ENCODE measurements around the gene C22orf15. TPM values are rescaled to one million over a fixed set of nuclear protein-coding genes. Genes with fewer than 3 reads are reported as not detected.

Gene C22orf15
- polyA plus RNA-seq, 1 experiment, result 4.0 TPM

GRCh38 chr22:23791738-23792645 lies 29.2 kb downstream of the C22orf15 start:
- POLR2A ChIA-PET, result no interaction called here
- TF ChIP-seq, protein P1, sequence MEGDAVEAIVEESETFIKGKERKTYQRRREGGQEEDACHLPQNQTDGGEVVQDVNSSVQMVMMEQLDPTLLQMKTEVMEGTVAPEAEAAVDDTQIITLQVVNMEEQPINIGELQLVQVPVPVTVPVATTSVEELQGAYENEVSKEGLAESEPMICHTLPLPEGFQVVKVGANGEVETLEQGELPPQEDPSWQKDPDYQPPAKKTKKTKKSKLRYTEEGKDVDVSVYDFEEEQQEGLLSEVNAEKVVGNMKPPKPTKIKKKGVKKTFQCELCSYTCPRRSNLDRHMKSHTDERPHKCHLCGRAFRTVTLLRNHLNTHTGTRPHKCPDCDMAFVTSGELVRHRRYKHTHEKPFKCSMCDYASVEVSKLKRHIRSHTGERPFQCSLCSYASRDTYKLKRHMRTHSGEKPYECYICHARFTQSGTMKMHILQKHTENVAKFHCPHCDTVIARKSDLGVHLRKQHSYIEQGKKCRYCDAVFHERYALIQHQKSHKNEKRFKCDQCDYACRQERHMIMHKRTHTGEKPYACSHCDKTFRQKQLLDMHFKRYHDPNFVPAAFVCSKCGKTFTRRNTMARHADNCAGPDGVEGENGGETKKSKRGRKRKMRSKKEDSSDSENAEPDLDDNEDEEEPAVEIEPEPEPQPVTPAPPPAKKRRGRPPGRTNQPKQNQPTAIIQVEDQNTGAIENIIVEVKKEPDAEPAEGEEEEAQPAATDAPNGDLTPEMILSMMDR (IDR thresholded peaks at IDR 0.05; ENCODE audit: insufficient read depth, low read depth, low read length), result no peak
- Histone ChIP-seq H3K4me3 (ENCODE audit: low read depth, low read length) (no peak overlapping the region), H3K36me3 (ENCODE audit: control insufficient read depth, insufficient read depth, low read length) (peaks cover 6% of the 10 kb centered on the region), H3K27me3 (ENCODE audit: control insufficient read depth, insufficient read depth, low read length) (no peaks in the 10 kb centered on the region)
- CTCF ChIA-PET, result interaction anchor here (0.8 to 1.4 kb wide), 2 partner anchors 21 to 24 kb away, joined by 3 to 4 read pairs; partner anchors contain the start of gene CHCHD10
- no peak for DNase-seq (ENCODE audit: low read depth)

DNA sequence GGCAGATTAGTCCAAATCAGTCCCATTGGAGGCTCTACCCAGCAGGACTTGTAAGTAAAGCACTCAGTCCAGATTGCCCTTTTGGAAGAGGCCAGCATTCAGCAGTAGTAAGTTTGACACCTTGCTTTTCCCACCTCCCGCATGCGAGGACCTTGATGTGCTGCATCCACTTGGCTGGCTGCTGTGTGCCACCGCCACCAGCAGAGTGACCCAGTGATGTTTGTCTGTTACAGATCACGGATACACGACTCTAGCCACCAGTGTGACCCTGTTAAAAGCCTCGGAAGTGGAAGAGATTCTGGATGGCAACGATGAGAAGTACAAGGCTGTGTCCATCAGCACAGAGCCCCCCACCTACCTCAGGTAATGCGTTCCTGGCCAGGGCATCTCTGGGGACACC lies 30.5 kb downstream of the C22orf15 start:
- Histone ChIP-seq H3K36me3 (ENCODE audit: control insufficient read depth, insufficient read depth, low read length) (peaks cover 10% of the 10 kb centered on the region), H3K27me3 (ENCODE audit: control insufficient read depth, insufficient read depth, low read length) (no peaks in the 10 kb centered on the region), H3K4me3 (ENCODE audit: low read depth, low read length) (no peak overlapping the region)
- TF ChIP-seq, protein P1 (IDR thresholded peaks at IDR 0.05; ENCODE audit: insufficient read depth, low read depth, low read length), result no peak
- POLR2A ChIA-PET, result no interaction called here
- CTCF ChIA-PET, result interaction anchor here (0.8 kb wide), 1 partner anchor 25 kb away, joined by 5 read pairs; the partner anchor contains the start of gene CHCHD10
- no peak for DNase-seq (ENCODE audit: low read depth)

- no peak for DNase-seq (ENCODE audit: low read depth)
- H3K4me3 ChIP-seq (ENCODE audit: low read depth, low read length), result no peak overlapping the region
- TF ChIP-seq, protein P1 (IDR thresholded peaks at IDR 0.05; ENCODE audit: insufficient read depth, low read depth, low read length), result no peak
- H3K36me3 ChIP-seq (ENCODE audit: control insufficient read depth, insufficient read depth, low read length), result peaks cover 21% of the 10 kb centered on the region
- no peaks in the 10 kb centered on the region for H3K27me3 ChIP-seq (ENCODE audit: control insufficient read depth, insufficient read depth, low read length)
- ChIA-PET CTCF (interaction anchor here (1.7 kb wide), 1 partner anchor 8 kb away, joined by 3 read pairs; no protein-coding TSS in a partner anchor), POLR2A (no interaction called here)
Measured at GRCh38 chr22:23796461-23796860, 33.7 kb downstream of the C22orf15 start.

DNA sequence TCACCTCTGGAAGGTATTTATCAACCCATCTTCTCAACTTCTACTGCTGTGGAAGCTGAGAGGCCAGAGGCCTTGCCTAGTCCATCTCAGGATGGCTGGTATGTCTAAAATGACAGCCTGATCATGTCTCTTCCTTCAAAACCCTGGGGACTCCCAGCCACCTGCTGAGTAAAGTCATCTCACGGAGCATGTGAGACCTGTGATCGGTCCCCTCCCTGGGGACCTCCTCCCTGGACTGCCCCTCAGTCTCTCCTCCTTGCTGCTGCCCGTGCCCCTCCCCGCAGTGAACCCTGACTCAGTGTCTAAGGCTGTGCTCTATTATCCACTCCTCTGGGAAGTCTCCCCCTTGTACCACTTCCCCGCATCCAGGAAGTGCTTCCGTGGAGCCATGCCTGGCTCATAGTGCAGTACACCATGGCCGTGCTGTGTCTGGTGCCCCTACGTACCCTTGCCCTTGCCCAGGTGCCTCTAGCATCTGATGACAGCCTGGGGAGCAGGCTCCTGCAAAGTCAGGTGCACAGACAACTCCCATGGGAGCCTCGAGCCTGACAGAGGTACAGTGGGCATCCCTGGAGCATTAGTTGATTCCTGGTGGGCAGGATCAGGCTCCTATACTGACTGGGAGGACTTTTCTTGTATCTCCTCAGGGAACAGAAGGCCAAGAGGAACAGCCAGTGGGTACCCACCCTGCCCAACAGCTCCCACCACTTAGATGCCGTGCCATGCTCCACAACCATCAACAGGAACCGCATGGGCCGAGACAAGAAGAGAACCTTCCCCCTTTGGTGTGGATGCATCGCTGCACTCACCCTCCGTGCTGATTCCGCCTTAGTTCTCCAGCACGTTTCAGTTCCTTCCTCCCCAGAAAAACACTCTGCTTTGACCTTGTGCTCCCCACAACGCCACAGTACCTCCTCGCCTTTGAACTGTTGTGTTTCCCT lies 37.8 kb downstream of the C22orf15 start:
- ChIA-PET CTCF (no interaction called here), POLR2A (no interaction called here)
- H3K36me3 ChIP-seq (ENCODE audit: control insufficient read depth, insufficient read depth, low read length), result peaks cover 39% of the 10 kb centered on the region
- TF ChIP-seq, protein P1 (IDR thresholded peaks at IDR 0.05; ENCODE audit: insufficient read depth, low read depth, low read length), result no peak
- DNase-seq (ENCODE audit: low read depth), result no peak
- no peaks in the 10 kb centered on the region for H3K27me3 ChIP-seq (ENCODE audit: control insufficient read depth, insufficient read depth, low read length)
- H3K4me3 ChIP-seq (ENCODE audit: low read depth, low read length), result no peak overlapping the region

Measured in BJ (cell line).